ENCODE data around the gene SND1.

SND1 gene

DNA sequence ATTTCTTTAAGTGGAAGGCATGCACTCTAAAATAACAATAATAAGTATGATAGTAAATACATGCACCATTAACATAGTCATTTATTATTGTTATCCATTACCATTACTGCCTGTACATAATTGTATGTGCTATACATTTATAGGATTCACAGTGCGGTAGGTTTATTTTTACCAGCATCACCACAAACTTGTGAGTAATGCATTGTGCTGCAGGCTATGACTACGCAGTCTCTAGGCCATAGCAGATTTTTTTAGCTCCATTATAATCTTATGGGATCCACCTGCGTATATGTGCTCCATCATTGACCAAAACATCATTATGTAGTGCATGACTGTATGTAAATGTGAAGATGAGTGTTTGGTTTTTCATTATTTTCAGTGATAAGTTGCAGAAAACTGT, 219.2 kb downstream of the SND1 start:
- peaks cover 32% of the 10 kb centered on the region for H3K79me1 ChIP-seq (replicated peaks; ENCODE audit: low read length, poor library complexity, severe bottlenecking)
- H3K27ac ChIP-seq (ENCODE audit: low read length, poor library complexity, severe bottlenecking): no peak overlapping the region
- no peak overlapping the region for H3K9ac ChIP-seq (ENCODE audit: low read length)
- no peak for DNase-seq
- no peak overlapping the region for H3K4me3 ChIP-seq (ENCODE audit: insufficient read depth in 1 of 2, low read depth in 1 of 2, low read length in 2 of 2)
- no peak overlapping the region for H4K8ac ChIP-seq (ENCODE audit: low read length)
- H2BK120ac ChIP-seq (ENCODE audit: low read depth, low read length): no peak overlapping the region
- no peak overlapping the region for H4K91ac ChIP-seq (ENCODE audit: low read length)
- 88% methylated on average over 3 of the region's 3 CpGs for WGBS
- no peaks in the 10 kb centered on the region for H3K27me3 ChIP-seq (ENCODE audit: control insufficient read depth in 1 of 2, insufficient read depth in 1 of 2, low read length in 2 of 2)
- H3K4me2 ChIP-seq (ENCODE audit: low read length, poor library complexity, severe bottlenecking): no peak overlapping the region
- no peak overlapping the region for H3K18ac ChIP-seq (ENCODE audit: low read depth in 1 of 2, low read length in 2 of 2)
- no peak overlapping the region for H2AFZ ChIP-seq (ENCODE audit: low read depth, low read length)
- no peak overlapping the region for H2BK15ac ChIP-seq (ENCODE audit: low read depth, poor library complexity, severe bottlenecking)
- H3K14ac ChIP-seq (ENCODE audit: low read length in 2 of 2): no peak overlapping the region
- H2BK12ac ChIP-seq (ENCODE audit: low read length in 2 of 2): no peak overlapping the region
- peaks cover 0 to 5% of the 10 kb centered on the region in 2 experiments for H3K36me3 ChIP-seq (ENCODE audit: control insufficient read depth in 1 of 2, insufficient read depth in 2 of 2, low read depth in 1 of 2, low read length in 2 of 2)
- no peak overlapping the region for H3K4ac ChIP-seq (ENCODE audit: low read depth in 1 of 2, low read length in 2 of 2)
- H3K4me1 ChIP-seq (ENCODE audit: control insufficient read depth, insufficient read depth, low read depth, low read length): peaks cover 3% of the 10 kb centered on the region
- no peak overlapping the region for H3K23ac ChIP-seq (ENCODE audit: low read length in 2 of 2)
- H2BK5ac ChIP-seq (ENCODE audit: low read depth, low read length, poor library complexity, severe bottlenecking): no peak overlapping the region
- H3K9me3 ChIP-seq (ENCODE audit: control insufficient read depth, low read length): no peaks in the 10 kb centered on the region
- no peak overlapping the region for H2AK5ac ChIP-seq (ENCODE audit: low read length, severe bottlenecking)

DNA sequence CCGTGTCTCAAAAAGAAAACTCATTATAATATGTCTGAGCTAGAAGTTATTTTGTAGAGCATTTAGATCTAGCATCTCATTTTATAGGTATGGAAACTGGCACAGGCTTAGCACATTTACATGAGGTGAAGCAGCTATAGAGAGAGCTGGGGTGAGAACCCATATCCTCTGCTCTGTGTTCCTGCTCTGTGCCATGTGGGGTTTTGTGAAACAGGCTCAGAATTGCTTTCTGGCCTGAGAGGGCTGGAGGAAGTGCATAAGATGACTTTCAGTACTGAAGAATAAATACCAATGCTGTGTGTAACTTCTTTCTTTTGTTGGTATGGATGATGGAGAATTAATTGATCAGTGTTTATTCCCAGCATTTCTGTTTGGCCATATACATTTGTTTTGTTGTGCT, 220.1 kb downstream of the SND1 start:
- Histone ChIP-seq H2BK12ac (ENCODE audit: low read length in 2 of 2) (no peak overlapping the region), H2AK5ac (ENCODE audit: low read length, severe bottlenecking) (no peak overlapping the region), H3K18ac (ENCODE audit: low read depth in 1 of 2, low read length in 2 of 2) (no peak overlapping the region), H3K4me2 (ENCODE audit: low read length, poor library complexity, severe bottlenecking) (no peak overlapping the region), H3K9me3 (ENCODE audit: control insufficient read depth, low read length) (no peaks in the 10 kb centered on the region), H2BK120ac (ENCODE audit: low read depth, low read length) (no peak overlapping the region), H2BK5ac (ENCODE audit: low read depth, low read length, poor library complexity, severe bottlenecking) (no peak overlapping the region), H3K36me3 (ENCODE audit: control insufficient read depth in 1 of 2, insufficient read depth in 2 of 2, low read depth in 1 of 2, low read length in 2 of 2) (peaks cover 0 to 5% of the 10 kb centered on the region in 2 experiments), H3K14ac (ENCODE audit: low read length in 2 of 2) (no peak overlapping the region), H3K79me1 (replicated peaks; ENCODE audit: low read length, poor library complexity, severe bottlenecking) (peaks cover 28% of the 10 kb centered on the region), H4K91ac (ENCODE audit: low read length) (no peak overlapping the region), H3K4me3 (ENCODE audit: insufficient read depth in 1 of 2, low read depth in 1 of 2, low read length in 2 of 2) (no peak overlapping the region), H3K27me3 (ENCODE audit: control insufficient read depth in 1 of 2, insufficient read depth in 1 of 2, low read length in 2 of 2) (no peaks in the 10 kb centered on the region), H2BK15ac (ENCODE audit: low read depth, poor library complexity, severe bottlenecking) (no peak overlapping the region), H3K23ac (ENCODE audit: low read length in 2 of 2) (no peak overlapping the region), H3K9ac (ENCODE audit: low read length) (no peak overlapping the region), H3K4me1 (ENCODE audit: control insufficient read depth, insufficient read depth, low read depth, low read length) (peaks cover 3% of the 10 kb centered on the region), H3K4ac (ENCODE audit: low read depth in 1 of 2, low read length in 2 of 2) (no peak overlapping the region), H4K8ac (ENCODE audit: low read length) (no peak overlapping the region), H3K27ac (ENCODE audit: low read length, poor library complexity, severe bottlenecking) (no peak overlapping the region), H2AFZ (ENCODE audit: low read depth, low read length) (no peak overlapping the region)
- DNase-seq: no peak
- WGBS: no CpG with 5 or more reads among the region's 1 CpG

DNA sequence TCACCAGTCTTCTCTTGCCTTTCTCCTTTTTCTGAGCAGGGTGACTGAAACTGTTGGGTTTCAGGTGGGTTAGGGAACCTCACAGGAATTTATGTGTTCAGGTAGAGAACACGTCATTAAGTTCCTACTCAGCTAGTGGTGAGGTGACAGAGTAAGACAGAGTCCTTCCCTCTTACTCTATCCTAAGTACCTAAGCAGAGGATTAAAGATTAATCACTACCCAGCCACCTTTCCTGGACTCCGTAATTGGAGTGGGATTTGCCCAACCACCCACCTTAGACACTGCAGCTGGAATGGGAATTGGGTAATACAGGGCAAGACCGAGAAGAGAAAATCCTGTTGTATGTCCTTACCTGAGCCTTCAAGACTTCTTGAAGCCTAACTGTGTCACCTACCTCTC, 221.2 kb downstream of the SND1 start:
- Histone ChIP-seq H4K8ac (ENCODE audit: low read length) (no peak overlapping the region), H2BK12ac (ENCODE audit: low read length in 2 of 2) (no peak overlapping the region), H2BK5ac (ENCODE audit: low read depth, low read length, poor library complexity, severe bottlenecking) (no peak overlapping the region), H4K91ac (ENCODE audit: low read length) (no peak overlapping the region), H3K4me2 (ENCODE audit: low read length, poor library complexity, severe bottlenecking) (no peak overlapping the region), H2AK5ac (ENCODE audit: low read length, severe bottlenecking) (no peak overlapping the region), H3K4me3 (ENCODE audit: insufficient read depth in 1 of 2, low read depth in 1 of 2, low read length in 2 of 2) (no peak overlapping the region), H3K18ac (ENCODE audit: low read depth in 1 of 2, low read length in 2 of 2) (no peak overlapping the region), H3K27ac (ENCODE audit: low read length, poor library complexity, severe bottlenecking) (no peak overlapping the region), H3K9me3 (ENCODE audit: control insufficient read depth, low read length) (no peaks in the 10 kb centered on the region), H3K9ac (ENCODE audit: low read length) (no peak overlapping the region), H2BK15ac (ENCODE audit: low read depth, poor library complexity, severe bottlenecking) (no peak overlapping the region), H3K79me1 (replicated peaks; ENCODE audit: low read length, poor library complexity, severe bottlenecking) (peaks cover 26% of the 10 kb centered on the region), H3K14ac (ENCODE audit: low read length in 2 of 2) (no peak overlapping the region), H3K4ac (ENCODE audit: low read depth in 1 of 2, low read length in 2 of 2) (no peak overlapping the region), H3K4me1 (ENCODE audit: control insufficient read depth, insufficient read depth, low read depth, low read length) (peaks cover under 1% of the 10 kb centered on the region), H2BK120ac (ENCODE audit: low read depth, low read length) (no peak overlapping the region), H3K36me3 (ENCODE audit: control insufficient read depth in 1 of 2, insufficient read depth in 2 of 2, low read depth in 1 of 2, low read length in 2 of 2) (peaks cover 0 to 5% of the 10 kb centered on the region in 2 experiments), H3K27me3 (ENCODE audit: control insufficient read depth in 1 of 2, insufficient read depth in 1 of 2, low read length in 2 of 2) (no peaks in the 10 kb centered on the region), H2AFZ (ENCODE audit: low read depth, low read length) (no peak overlapping the region), H3K23ac (ENCODE audit: low read length in 2 of 2) (no peak overlapping the region)
- WGBS: 100% methylated on average over 3 of the region's 3 CpGs
- DNase-seq: no peak

DNA sequence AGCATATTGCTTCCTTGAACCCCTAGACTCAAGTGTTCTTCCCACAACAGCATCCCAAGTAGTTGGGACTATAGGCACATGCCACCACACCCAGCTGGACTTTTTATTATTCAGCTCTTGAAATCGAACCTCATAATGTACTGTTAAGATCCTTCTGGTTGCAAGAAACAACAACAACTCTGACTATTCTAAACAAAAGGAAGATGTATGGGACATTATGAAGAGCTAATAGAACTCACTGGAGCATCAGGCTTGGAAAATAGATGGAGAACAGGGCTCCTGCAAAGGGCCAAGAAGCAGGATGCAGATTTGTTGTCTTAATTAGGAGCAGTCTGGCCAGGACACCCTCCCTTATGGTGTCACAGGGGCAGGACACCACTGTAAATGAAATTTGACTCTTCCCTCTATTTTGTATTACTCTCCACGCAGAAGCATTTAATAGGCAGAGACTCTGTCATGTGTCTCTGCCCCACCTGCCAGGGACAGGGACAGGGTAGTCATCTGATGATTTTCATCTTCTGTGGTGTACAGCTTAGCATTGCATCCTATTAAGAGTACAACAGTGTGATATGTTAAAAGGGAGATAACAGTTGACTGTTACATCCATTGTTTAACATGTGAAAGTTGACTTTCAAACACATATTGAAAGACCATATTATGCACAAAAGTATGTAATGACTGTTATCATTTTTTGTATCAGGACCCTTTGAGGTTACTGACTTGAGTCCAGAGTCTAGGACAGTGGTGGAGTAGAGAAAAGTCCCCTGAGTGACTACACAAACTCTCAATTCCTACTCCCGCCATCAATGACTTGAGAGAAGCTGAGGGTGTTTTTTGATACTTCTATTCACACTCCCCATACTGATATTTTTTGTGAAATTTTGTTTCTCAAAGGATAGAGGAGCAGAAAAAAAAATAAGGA, 222.0 kb downstream of the SND1 start:
- Histone ChIP-seq H2BK120ac (ENCODE audit: low read depth, low read length) (no peak overlapping the region), H3K18ac (ENCODE audit: low read depth in 1 of 2, low read length in 2 of 2) (no peak overlapping the region), H2BK15ac (ENCODE audit: low read depth, poor library complexity, severe bottlenecking) (no peak overlapping the region), H3K27me3 (ENCODE audit: control insufficient read depth in 1 of 2, insufficient read depth in 1 of 2, low read length in 2 of 2) (no peaks in the 10 kb centered on the region), H3K27ac (ENCODE audit: low read length, poor library complexity, severe bottlenecking) (no peak overlapping the region), H2AK5ac (ENCODE audit: low read length, severe bottlenecking) (no peak overlapping the region), H2BK5ac (ENCODE audit: low read depth, low read length, poor library complexity, severe bottlenecking) (no peak overlapping the region), H3K4me1 (ENCODE audit: control insufficient read depth, insufficient read depth, low read depth, low read length) (no peaks in the 10 kb centered on the region), H3K9ac (ENCODE audit: low read length) (no peak overlapping the region), H3K79me1 (replicated peaks; ENCODE audit: low read length, poor library complexity, severe bottlenecking) (peaks cover 28% of the 10 kb centered on the region), H3K4ac (ENCODE audit: low read depth in 1 of 2, low read length in 2 of 2) (no peak overlapping the region), H2BK12ac (ENCODE audit: low read length in 2 of 2) (no peak overlapping the region), H4K8ac (ENCODE audit: low read length) (no peak overlapping the region), H3K23ac (ENCODE audit: low read length in 2 of 2) (no peak overlapping the region), H3K9me3 (ENCODE audit: control insufficient read depth, low read length) (no peaks in the 10 kb centered on the region), H3K4me3 (ENCODE audit: insufficient read depth in 1 of 2, low read depth in 1 of 2, low read length in 2 of 2) (no peak overlapping the region), H2AFZ (ENCODE audit: low read depth, low read length) (no peak overlapping the region), H3K4me2 (ENCODE audit: low read length, poor library complexity, severe bottlenecking) (no peak overlapping the region), H4K91ac (ENCODE audit: low read length) (no peak overlapping the region), H3K14ac (ENCODE audit: low read length in 2 of 2) (no peak overlapping the region), H3K36me3 (ENCODE audit: control insufficient read depth in 1 of 2, insufficient read depth in 2 of 2, low read depth in 1 of 2, low read length in 2 of 2) (peaks cover 0 to 5% of the 10 kb centered on the region in 2 experiments)
- no peak for DNase-seq
- WGBS: 79% methylated on average over 1 of the region's 3 CpGs
